ENCODE results near the gene C12orf57.

C12orf57 gene

GRCh38 chr12:6938353-6939190 lies 5.2 kb upstream of the C12orf57 start:
- DNase-seq: no peak

DNA sequence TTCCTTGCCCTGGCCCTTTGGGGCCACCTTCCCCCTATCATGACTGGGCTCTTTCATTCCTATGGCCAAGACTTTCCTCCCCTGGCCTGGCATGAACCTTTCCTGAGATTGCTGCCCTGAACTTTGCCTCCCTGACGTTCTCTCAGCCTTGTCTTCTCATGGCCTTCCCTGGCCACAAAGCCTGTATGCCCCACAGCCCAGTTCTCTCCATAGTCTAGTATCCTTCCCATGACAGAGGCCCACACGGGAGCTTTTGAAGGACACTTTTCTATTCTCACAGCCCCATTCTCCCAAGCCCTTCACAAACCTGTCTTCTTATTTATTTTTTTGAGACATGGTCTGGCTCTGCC lies 4.7 kb upstream of the C12orf57 start:
- no peak for DNase-seq

DNA sequence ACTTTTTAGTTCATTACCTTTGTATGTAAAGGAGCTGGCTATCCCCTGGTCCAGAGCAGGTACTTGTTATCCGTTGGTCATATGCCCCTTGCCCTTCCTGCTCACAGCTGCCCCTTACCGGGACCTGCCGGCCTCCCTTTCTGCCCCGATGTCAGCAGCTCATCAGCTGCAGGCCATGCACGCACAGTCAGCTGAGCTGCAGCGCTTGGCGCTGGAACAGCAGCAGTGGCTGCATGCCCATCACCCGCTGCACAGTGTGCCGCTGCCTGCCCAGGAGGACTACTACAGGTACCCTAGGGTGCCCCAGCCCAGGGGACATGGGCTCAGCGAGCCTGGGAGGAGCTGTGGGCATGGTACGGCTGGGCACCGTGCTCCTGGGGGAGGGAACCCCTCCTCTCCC lies 2.6 kb upstream of the C12orf57 start:
- no peak for DNase-seq

DNA sequence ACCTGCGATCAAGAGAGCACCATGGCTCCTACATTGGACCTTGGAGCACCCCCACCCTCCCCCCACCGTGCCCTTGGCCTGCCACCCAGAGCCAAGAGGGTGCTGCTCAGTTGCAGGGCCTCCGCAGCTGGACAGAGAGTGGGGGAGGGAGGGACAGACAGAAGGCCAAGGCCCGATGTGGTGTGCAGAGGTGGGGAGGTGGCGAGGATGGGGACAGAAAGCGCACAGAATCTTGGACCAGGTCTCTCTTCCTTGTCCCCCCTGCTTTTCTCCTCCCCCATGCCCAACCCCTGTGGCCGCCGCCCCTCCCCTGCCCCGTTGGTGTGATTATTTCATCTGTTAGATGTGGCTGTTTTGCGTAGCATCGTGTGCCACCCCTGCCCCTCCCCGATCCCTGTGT lies 2.0 kb upstream of the C12orf57 start:
- DNase-seq: no peak

GRCh38 chr12:6942331-6942665 lies 1.5 kb upstream of the C12orf57 start:
- DNase-seq: no peak

- DNase-seq: peak; percentile 77 to 78
These were observed 467 bp upstream of the C12orf57 start for GRCh38 chr12:6943389-6943721.

DNA sequence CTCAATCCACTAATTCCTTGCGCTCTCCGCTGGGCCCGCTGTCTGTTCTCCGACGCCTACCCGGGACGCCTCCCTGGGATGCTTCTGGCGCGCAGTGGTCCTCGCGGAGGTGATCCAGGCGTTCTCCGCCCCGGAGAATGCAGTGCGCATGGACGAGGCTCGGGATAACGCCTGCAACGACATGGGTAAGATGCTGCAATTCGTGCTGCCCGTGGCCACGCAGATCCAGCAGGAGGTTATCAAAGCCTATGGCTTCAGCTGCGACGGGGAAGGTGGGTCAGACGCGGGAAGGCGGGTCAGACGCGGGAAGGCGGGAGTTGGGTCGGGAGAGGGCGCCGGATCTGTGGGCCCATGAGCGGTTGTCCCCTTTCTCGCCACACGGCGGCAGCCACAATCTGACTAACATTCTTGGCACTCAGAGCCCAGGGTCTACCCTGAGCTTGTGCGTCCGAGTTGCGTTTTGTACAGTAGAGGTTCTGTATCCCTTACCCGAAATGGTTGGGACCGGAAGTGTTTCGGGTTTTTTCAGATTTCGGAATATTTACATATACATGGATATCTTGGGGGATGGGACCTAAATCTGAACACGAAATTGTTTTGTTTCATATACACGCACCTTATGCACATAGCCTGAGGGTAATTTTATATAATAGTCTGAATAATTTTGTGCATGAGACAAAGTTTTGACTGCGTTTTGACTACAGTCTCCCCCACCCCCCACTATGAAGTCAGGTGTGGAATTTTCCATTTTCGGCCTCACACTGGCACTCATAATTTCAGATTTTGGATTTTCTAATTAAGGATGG lies 762 bp downstream of the C12orf57 start:
- DNase-seq: peak; percentile 84 to 86

DNA sequence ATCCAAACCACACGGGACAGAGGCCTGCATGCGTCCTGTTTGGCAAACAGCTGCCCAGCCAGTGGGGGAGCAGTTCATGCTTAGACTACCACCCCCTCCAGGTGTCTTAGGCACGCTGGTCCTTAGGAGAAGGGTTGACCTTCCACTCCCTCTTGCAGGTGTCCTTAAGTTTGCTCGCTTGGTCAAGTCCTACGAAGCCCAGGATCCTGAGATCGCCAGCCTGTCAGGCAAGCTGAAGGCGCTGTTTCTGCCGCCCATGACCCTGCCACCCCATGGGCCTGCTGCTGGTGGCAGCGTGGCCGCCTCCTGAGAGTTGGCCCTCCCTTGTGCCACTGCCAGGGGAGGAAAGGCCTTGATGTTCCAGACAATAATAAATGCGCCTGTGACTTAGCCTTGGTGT lies 1.8 kb downstream of the C12orf57 start:
- DNase-seq: no peak

DNA sequence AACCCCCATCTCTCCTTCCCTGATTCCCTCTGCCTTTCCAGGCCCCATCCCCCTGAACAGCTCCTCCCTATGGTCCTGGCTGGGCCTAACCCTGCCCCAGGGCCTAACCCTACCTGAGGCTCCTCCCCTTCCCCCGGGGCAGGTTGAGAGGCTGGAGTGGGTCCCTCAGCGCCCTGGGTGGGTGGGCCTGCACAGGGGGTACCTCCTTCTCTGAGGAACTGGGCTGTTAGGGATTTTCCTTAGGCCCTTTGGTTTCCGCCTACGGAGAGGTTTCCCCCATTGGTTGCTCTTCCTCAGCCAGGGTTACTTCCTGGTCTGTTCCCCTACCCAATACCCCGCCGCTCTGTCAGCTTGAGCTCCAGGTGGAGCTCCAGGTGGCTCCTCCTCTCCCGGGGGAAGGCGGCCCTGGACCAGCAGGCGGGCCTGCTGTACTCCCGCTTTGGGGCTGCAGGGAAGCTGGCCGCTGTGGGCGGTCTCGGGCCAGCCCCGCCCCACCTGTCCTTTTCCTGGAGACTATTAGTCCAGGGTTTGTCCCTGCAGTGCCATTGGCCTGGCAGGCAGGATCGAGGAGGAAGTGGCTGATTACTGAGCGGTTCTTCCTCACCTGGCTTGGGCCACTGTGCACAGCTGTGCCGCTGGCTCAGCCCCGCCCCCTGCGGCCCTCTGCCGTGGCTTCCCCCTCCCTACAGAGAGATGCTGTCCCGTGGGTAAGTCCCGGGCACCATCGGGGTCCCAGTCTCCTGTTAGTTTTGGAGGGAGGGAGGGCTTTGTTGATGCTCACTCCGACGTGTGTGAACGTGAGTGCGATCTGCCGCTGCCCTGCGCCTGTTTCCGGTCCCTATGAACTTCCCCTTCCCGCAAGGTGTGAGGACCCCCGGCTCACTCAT lies 2.5 kb downstream of the C12orf57 start:
- DNase-seq: peak in 1 of 2 donors; percentile 52

- DNase-seq: no peak
These were observed 3.1 kb downstream of the C12orf57 start for GRCh38 chr12:6946920-6947374.

DNA sequence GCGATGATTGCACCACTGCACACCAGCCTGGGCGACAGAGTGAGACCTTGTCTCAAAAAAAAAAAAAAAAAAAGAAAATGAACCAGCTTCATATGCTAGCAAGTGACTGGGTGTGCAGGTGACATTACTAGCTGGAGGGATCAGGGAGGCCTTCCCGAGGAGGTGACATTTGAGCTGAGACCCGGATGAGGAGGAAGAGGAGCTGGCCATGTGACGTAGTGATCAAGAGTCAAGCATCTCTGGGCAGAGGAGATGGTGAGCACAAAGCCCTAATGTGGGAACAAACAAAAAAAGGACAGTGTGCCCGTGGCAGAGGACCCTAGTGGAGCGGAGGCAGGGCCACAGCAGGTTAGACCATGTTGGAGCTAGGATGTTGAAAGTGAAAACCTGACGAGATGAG lies 3.8 kb downstream of the C12orf57 start:
- no peak for DNase-seq

DNA sequence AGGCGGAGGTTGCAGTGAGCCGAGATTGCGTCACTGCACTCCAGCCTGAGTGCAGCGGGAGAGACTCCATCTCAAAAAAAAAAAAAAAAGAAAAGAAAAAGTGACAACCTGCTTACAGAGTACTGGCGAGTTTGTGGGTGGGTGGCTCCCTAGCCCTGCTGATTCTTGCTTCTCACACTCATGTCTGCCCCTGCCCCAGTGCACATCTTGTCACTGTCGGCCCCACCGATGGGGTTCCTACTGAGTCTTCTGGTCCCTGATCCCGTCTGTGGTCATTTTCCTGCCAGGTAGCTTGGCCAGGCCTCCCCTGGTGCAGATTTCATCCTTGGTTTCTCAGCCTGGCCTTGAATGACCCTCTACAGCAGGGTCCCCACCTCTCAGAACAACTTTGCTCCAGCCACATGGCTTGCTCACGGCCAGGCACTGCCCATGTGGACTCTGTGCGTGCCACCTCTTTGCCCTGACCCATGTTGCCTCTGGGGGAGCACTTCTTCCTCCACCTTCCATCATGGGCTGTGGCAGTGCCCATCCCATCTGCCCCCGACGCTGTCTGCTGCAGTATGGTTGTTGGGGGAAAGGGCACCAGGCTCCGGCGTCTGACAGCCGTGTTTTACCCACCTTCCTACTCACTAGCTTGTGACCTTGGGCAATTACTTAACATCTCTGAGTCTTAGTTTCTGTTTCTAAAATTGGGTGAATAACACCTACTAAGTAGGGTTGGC lies 5.2 kb downstream of the C12orf57 start:
- peak in 1 of 2 donors; percentile 36 for DNase-seq

GRCh38 chr12:6950401-6950801 lies 6.6 kb downstream of the C12orf57 start:
- peak in 1 of 2 donors; percentile 27 for DNase-seq

GRCh38 chr12:6950811-6951540 lies 7.2 kb downstream of the C12orf57 start, which contains the start of gene PTPN6:
TSS of gene PTPN6 (plus strand) at chr12:6951356. CDS start at chr12:6951513, 157 bp downstream.
- DNase-seq: peak; percentile 59 to 78

- no peak for DNase-seq
These were observed 7.8 kb downstream of the C12orf57 start for GRCh38 chr12:6951551-6952120.

DNA sequence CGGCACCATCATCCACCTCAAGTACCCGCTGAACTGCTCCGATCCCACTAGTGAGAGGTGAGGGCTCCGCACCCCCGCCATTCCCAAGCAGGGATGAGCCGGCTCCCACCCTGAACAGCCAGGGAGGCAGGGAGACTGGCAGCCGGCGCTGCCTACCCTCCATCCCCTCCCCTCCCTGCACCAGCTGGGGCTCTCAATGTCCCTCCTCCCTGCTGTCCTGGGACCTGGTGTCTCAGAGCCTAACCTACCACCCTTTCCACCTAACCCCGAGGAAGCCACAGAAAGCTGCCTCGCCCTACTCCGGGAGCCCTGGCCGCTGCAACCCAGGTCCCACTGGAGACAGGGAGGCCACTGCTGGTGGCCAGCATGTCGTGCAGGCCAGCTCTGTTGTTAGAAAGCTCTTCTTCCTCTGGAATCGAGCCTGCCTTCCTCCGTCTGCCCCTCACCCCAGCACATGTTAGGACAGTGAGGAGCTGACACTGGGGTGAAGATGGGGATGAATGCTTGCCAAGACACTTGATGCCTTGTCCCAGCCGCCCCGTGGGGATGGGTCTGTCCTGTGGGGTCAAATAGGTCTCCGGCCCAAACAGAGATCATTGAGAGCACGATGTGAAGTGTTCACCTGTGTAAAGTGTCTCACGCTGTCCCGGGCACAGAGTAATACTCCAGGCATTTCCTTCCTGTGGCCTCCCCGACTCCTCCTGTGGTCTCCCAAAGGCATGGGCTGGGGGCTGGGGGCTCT lies 8.5 kb downstream of the C12orf57 start:
- peak in 1 of 2 donors; percentile 47 for DNase-seq

GRCh38 chr12:6952863-6953441 lies 9.1 kb downstream of the C12orf57 start:
- DNase-seq: no peak

DNA sequence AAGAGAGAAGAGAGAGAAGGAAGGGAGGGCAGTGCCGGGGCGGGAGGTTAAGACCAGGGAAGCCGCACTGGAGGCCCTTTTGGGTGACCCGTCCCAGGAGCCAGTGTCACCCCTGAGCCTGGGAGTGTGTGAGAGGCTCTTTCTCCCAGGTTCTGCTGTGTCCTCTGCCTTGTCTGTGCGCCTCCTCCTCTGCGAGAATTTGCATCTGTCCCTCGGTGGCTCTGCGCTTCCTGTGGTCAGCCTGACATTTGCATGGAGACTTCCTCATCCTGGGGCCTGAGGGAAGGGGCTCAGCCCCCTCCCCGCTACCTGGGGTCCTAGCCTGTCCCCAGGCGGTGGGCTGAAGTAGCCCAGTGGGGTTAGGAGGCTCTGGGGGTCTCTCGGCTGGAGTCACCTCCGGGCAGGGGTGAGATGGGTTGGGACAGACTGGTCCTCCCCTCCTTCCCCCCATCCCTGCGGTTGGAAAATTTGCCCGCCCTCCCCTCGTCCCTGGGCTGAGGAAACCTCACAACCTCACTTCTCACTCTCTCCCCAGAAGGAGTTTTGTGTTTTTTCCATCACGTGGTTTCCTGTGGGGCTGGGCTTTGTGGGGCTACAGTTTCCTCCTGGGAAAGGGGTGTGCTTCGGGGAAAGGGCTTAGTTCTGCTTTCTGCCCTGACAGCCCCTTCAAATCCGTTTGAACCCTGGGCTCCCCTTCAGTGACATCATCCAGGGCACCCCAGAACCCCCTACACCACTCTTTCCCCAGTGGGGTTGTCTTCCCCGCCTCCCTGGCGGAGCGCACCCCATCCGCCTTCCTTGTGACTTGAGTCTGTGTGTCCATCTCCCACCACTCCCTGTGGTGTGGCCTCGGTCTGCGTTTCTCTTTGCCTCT lies 9.9 kb downstream of the C12orf57 start:
- DNase-seq: peak; percentile 81 to 85
